ENCODE results near the gene SIVA1. TPM values are rescaled to one million over a fixed set of nuclear protein-coding genes. Genes with fewer than 3 reads are reported as not detected.

The SIVA1 gene
- total and polyA plus RNA-seq, 2 of the 4 experiments (the other 2 are of a cell fraction), result 166 to 184 TPM

- Histone ChIP-seq H4K91ac (ENCODE audit: insufficient read depth, low read depth, low read length) (no peak overlapping the region), H3K4ac (ENCODE audit: low read depth, low read length) (no peak overlapping the region), H4K5ac (ENCODE audit: low read depth, low read length) (no peak overlapping the region), H3K9ac (ENCODE audit: low read depth, low read length) (no peak overlapping the region), H3K27me3 (ENCODE audit: control insufficient read depth, insufficient read depth, low read length) (no peaks in the 10 kb centered on the region), H2BK120ac (ENCODE audit: low read depth, low read length) (no peak overlapping the region), H3K4me3 (ENCODE audit: insufficient read depth, low read depth, low read length) (no peak overlapping the region), H2AK5ac (ENCODE audit: low read depth, low read length) (peak overlapping the region; percentile 64), H2BK5ac (ENCODE audit: low read depth, low read length, poor library complexity, severe bottlenecking) (no peak overlapping the region), H3K9me1 (ENCODE audit: insufficient read depth, low read length) (peaks cover 16% of the 10 kb centered on the region), H2BK20ac (ENCODE audit: low read depth, low read length) (no peak overlapping the region), H4K8ac (ENCODE audit: low read depth in 2 of 2, low read length in 2 of 2) (no peak overlapping the region), H2AK9ac (replicated peaks; ENCODE audit: low read depth, low read length, poor library complexity) (no peak overlapping the region), H3K9me3 (ENCODE audit: control insufficient read depth, insufficient read depth, low read length) (no peaks in the 10 kb centered on the region), H3K79me1 (ENCODE audit: low read depth in 1 of 2, low read length in 2 of 2) (no peaks in the 10 kb centered on the region), H2AFZ (replicated peaks; ENCODE audit: low read length, poor library complexity) (peak overlapping the region; percentile 52), H4K20me1 (ENCODE audit: insufficient read depth, low read length) (no peaks in the 10 kb centered on the region), H3K4me1 (ENCODE audit: control insufficient read depth, insufficient read depth, low read length) (peaks cover 17% of the 10 kb centered on the region), H3K27ac (ENCODE audit: insufficient read depth, low read length) (no peak overlapping the region), H2BK15ac (ENCODE audit: low read depth, low read length) (no peak overlapping the region), H3K23ac (ENCODE audit: low read depth, low read length) (no peak overlapping the region), H3K4me2 (ENCODE audit: low read depth, low read length) (no peak overlapping the region), H3K14ac (replicated peaks; ENCODE audit: low read depth, low read length) (no peak overlapping the region), H3K18ac (ENCODE audit: low read depth, low read length) (no peak overlapping the region), H3K36me3 (ENCODE audit: control insufficient read depth, insufficient read depth, low read length) (peaks cover 13% of the 10 kb centered on the region), H3K56ac (ENCODE audit: extremely low read depth, insufficient read depth, low read length) (no peak overlapping the region)
- dilution Hi-C loops (cut with HindIII; ENCODE audit: low sequenced_read_pairs, unreplicated experiment) (no loop called here), intact Hi-C loops (cut with micrococcal nuclease) (no loop called here), in situ Hi-C loops (cut with MboI; ENCODE audit: low sequenced_read_pairs) (no loop called here)
- 100% methylated on average over 8 of the region's 23 CpGs; no CpG with 5 or more reads in 1 of the 2 experiments for WGBS, 2 experiments (ENCODE audit: extremely low coverage in 2 of 2, insufficient read length in 1 of 2)
- ATAC-seq (ENCODE audit: low read depth) (no peak), DNase-seq (no peak)
- BruUV-seq (replicated peaks), result no TSS peak
- ChIA-PET POLR2A (ENCODE audit: unreplicated experiment) (no interaction called here), CTCF (no interaction called here)
- no peak for TF ChIP-seq CHD1 (IDR thresholded peaks at IDR 0.05; ENCODE audit: low read depth, low read length)
These were observed 11.1 kb upstream of the SIVA1 start for GRCh38 chr14:104741803-104742251.
